ENCODE measurements around the gene CNP.

- no peak for TF ChIP-seq CTCF (IDR thresholded peaks at IDR 0.05)
- TF ChIP-seq TCF7L2 (IDR thresholded peaks at IDR 0.05; ENCODE audit: low read depth, low read length) = no peak
Observed at GRCh38 chr17:41989702-41990419, 23.3 kb downstream of the CNP start.

All from Panc1 (cell line).